ENCODE data around the gene KLRC4. TPM values are rescaled to one million over a fixed set of nuclear protein-coding genes. Genes with fewer than 3 reads are reported as not detected.
A peak's percentile ranks its signal among the peaks of the same experiment; 100 is the strongest.
"Not testable (repeated sequence)": the region's sequence is repeated elsewhere in the genome, so short reads cannot be mapped to it uniquely, and the experiment has no call there.

Gene KLRC4
- total RNA-seq, 3 donors from 2014 or later (not counting 1 experiment from before 2014, with no cell fraction given), result 15.9 to 54.7 (median 51.4) TPM

GRCh38 chr12:10385166-10385613 is 24.4 kb downstream of the KLRC4 start:
- ATAC-seq (peak; percentile 53 to 60 (median 60)), DNase-seq (no peak)
- Mint-ChIP-seq H3K27ac (peak overlapping the region; percentile 89 to 91), H3K36me3 (peaks cover 62% of the 10 kb centered on the region), H3K27me3 (ENCODE audit: low read depth in 2 of 2) (no peaks in the 10 kb centered on the region), H3K4me3 (peak overlapping the region; percentile 86), H3K4me1 (peaks cover 66 to 77% of the 10 kb centered on the region in 2 donors), H3K9me3 (no peaks in the 10 kb centered on the region)
- no peak for TF ChIP-seq CTCF (IDR thresholded peaks at IDR 0.05)
- no peaks in the 10 kb centered on the region for H3K27me3 ChIP-seq (ENCODE audit: control insufficient read depth, insufficient read depth, low read length)
- H3K27ac ChIP-seq (ENCODE audit: low read length), result peak overlapping the region; percentile 86
- WGBS (ENCODE audit: insufficient coverage), result no CpG with 5 or more reads among the region's 2 CpGs
- H3K9me3 ChIP-seq (ENCODE audit: control insufficient read depth, insufficient read depth, low read length), result no peaks in the 10 kb centered on the region
- H3K4me3 ChIP-seq (ENCODE audit: low read length), result peak overlapping the region; percentile 92
- H3K36me3 ChIP-seq (ENCODE audit: control insufficient read depth, insufficient read depth, low read length), result peaks cover 83% of the 10 kb centered on the region
- peaks cover 16% of the 10 kb centered on the region for H3K4me1 ChIP-seq (ENCODE audit: control insufficient read depth, insufficient read depth, low read length)
- intact Hi-C loops (cut with micrococcal nuclease), result loop anchor here (2.0 kb wide), 1 partner anchor 74 kb away; no protein-coding TSS in a partner anchor

GRCh38 chr12:10384191-10384590 is 25.4 kb downstream of the KLRC4 start:
- H3K36me3 Mint-ChIP-seq, result peaks cover 56% of the 10 kb centered on the region
- peak overlapping the region; percentile 86 for H3K4me3 Mint-ChIP-seq
- peak overlapping the region; percentile 89 to 91 for H3K27ac Mint-ChIP-seq
- H3K27me3 ChIP-seq (ENCODE audit: control insufficient read depth, insufficient read depth, low read length), result no peaks in the 10 kb centered on the region
- TF ChIP-seq CTCF (IDR thresholded peaks at IDR 0.05), result no peak
- H3K36me3 ChIP-seq (ENCODE audit: control insufficient read depth, insufficient read depth, low read length), result peaks cover 91% of the 10 kb centered on the region
- H3K9me3 Mint-ChIP-seq, result no peaks in the 10 kb centered on the region
- intact Hi-C loops (cut with micrococcal nuclease), result loop anchor here (2.0 to 5.0 kb wide), 2 partner anchors 68 to 73 kb away; partner anchors contain the start of gene KLRC1
- no peaks in the 10 kb centered on the region for H3K9me3 ChIP-seq (ENCODE audit: control insufficient read depth, insufficient read depth, low read length)
- ATAC-seq, result no peak
- H3K27ac ChIP-seq (ENCODE audit: low read length), result peak overlapping the region; percentile 86
- peaks cover 18% of the 10 kb centered on the region for H3K4me1 ChIP-seq (ENCODE audit: control insufficient read depth, insufficient read depth, low read length)
- DNase-seq, result no peak
- peaks cover 63 to 75% of the 10 kb centered on the region in 2 donors for H3K4me1 Mint-ChIP-seq
- WGBS (ENCODE audit: insufficient coverage), result 36% methylated on average over 2 of the region's 3 CpGs
- H3K27me3 Mint-ChIP-seq (ENCODE audit: low read depth in 2 of 2), result no peaks in the 10 kb centered on the region
- H3K4me3 ChIP-seq (ENCODE audit: low read length), result peak overlapping the region; percentile 92

GRCh38 chr12:10381928-10382628 is 27.5 kb downstream of the KLRC4 start:
- peak overlapping the region; percentile 89 to 91 for H3K27ac Mint-ChIP-seq
- Histone ChIP-seq H3K9me3 (ENCODE audit: control insufficient read depth, insufficient read depth, low read length) (no peaks in the 10 kb centered on the region), H3K4me1 (ENCODE audit: control insufficient read depth, insufficient read depth, low read length) (peaks cover 24% of the 10 kb centered on the region), H3K36me3 (ENCODE audit: control insufficient read depth, insufficient read depth, low read length) (peaks cover 95% of the 10 kb centered on the region), H3K4me3 (ENCODE audit: low read length) (peak overlapping the region; percentile 92), H3K27ac (ENCODE audit: low read length) (peak overlapping the region; percentile 84), H3K27me3 (ENCODE audit: control insufficient read depth, insufficient read depth, low read length) (no peaks in the 10 kb centered on the region)
- intact Hi-C loops (cut with micrococcal nuclease), result loop anchor here (2.0 to 5.0 kb wide), 2 partner anchors 15 to 70 kb away; partner anchors contain the start of gene KLRC1
- 39% methylated on average over 3 of the region's 4 CpGs for WGBS (ENCODE audit: insufficient coverage)
- no peak for TF ChIP-seq CTCF (IDR thresholded peaks at IDR 0.05)
- H3K27me3 Mint-ChIP-seq (ENCODE audit: low read depth in 2 of 2), result no peaks in the 10 kb centered on the region
- ATAC-seq (peak; percentile 14 to 53 (median 46)), DNase-seq (no peak)
- H3K36me3 Mint-ChIP-seq, result peaks cover 55% of the 10 kb centered on the region
- H3K4me1 Mint-ChIP-seq, result peaks cover 72 to 83% of the 10 kb centered on the region in 2 donors
- H3K9me3 Mint-ChIP-seq, result no peaks in the 10 kb centered on the region
- H3K4me3 Mint-ChIP-seq, result peak overlapping the region; percentile 86

GRCh38 chr12:10378737-10379136 is 30.8 kb downstream of the KLRC4 start:
- 63% methylated on average over 1 of the region's 2 CpGs for WGBS (ENCODE audit: insufficient coverage)
- H3K27me3 Mint-ChIP-seq (ENCODE audit: low read depth in 2 of 2); DNase-seq; H3K9me3 ChIP-seq (ENCODE audit: control insufficient read depth, insufficient read depth, low read length); intact Hi-C loops (cut with micrococcal nuclease); H3K9me3 Mint-ChIP-seq; H3K4me3 ChIP-seq (ENCODE audit: low read length); H3K27ac ChIP-seq (ENCODE audit: low read length); H3K27me3 ChIP-seq (ENCODE audit: control insufficient read depth, insufficient read depth, low read length): not testable (repeated sequence)
- Mint-ChIP-seq H3K4me1 (peaks cover 68 to 70% of the 10 kb centered on the region in 2 donors), H3K4me3 (peak overlapping the region; percentile 28), H3K27ac (peak overlapping the region; percentile 68 to 89), H3K36me3 (peaks cover 38% of the 10 kb centered on the region)
- peak in 1 of 3 donors; percentile 17 for ATAC-seq
- Histone ChIP-seq H3K4me1 (ENCODE audit: control insufficient read depth, insufficient read depth, low read length) (peaks cover 38% of the 10 kb centered on the region), H3K36me3 (ENCODE audit: control insufficient read depth, insufficient read depth, low read length) (peaks cover 95% of the 10 kb centered on the region)

All from natural killer cell (primary cell).